SK-N-SH treated with all-trans-retinoic acid at 6 μM for 48 hours (cell line): Measurements from ENCODE around the gene DGKI.

Experiments used
- ATAC-seq: fragments of 200-7000 bp; cut with Tn5 transposase; 3 replicates; pipeline ENCODE4 v1.9.1; 2020; ENCODE audit warnings: mild to moderate bottlenecking, moderate library complexity
- ARNTL ChIP-seq: fragments of 450-650 bp; formaldehyde crosslinking; IDR thresholded peaks from 2 replicates; pipeline ENCODE4 v1.5.0; 2020; ENCODE audit warnings: low read depth, mild to moderate bottlenecking, moderate library complexity, borderline replicate concordance
- BACH2 ChIP-seq: fragments of 250-450 bp; sonication (Bioruptor Pico); IDR thresholded peaks from 2 replicates; pipeline ENCODE4 v1.9.0; 2021; ENCODE audit warnings: mild to moderate bottlenecking, borderline replicate concordance
- CSDC2 ChIP-seq: fragments of 250-450 bp; sonication (Bioruptor Pico); IDR thresholded peaks from 2 replicates; pipeline ENCODE4 v1.5.0; 2020; ENCODE audit warnings: mild to moderate bottlenecking, moderate library complexity
- ESRRG ChIP-seq: fragments of 250-450 bp; sonication (Bioruptor Pico); IDR thresholded peaks from 2 replicates; pipeline ENCODE4 v1.6.1; 2021; ENCODE audit warnings: mild to moderate bottlenecking
- GLIS3 ChIP-seq: fragments of 250-450 bp; sonication (Bioruptor Pico); IDR thresholded peaks from 2 replicates; pipeline ENCODE4 v1.5.0; 2020; ENCODE audit warnings: mild to moderate bottlenecking, moderate library complexity
- ISL1 ChIP-seq: fragments of 250-450 bp; sonication (Bioruptor Pico); IDR thresholded peaks from 2 replicates; pipeline ENCODE4 v2.1.2; 2022; ENCODE audit warnings: mild to moderate bottlenecking, moderate library complexity
- OSR1 ChIP-seq: fragments of 250-450 bp; sonication (Bioruptor Pico); IDR thresholded peaks from 2 replicates; pipeline ENCODE4 v1.8.0; 2022; ENCODE audit warnings: moderate library complexity, mild to moderate bottlenecking, inconsistent platforms
- PPARA ChIP-seq: fragments of 250-450 bp; sonication (Bioruptor Pico); IDR thresholded peaks from 2 replicates; pipeline ENCODE4 v1.5.0; 2020; ENCODE audit warnings: mild to moderate bottlenecking, borderline replicate concordance
- RARB ChIP-seq: fragments of 250-450 bp; sonication (Bioruptor Pico); IDR thresholded peaks from 2 replicates; pipeline ENCODE4 v1.8.0; 2021; ENCODE audit warnings: mild to moderate bottlenecking, moderate library complexity
- SNAI2 ChIP-seq: fragments of 250-450 bp; sonication (Bioruptor Pico); IDR thresholded peaks from 2 replicates; pipeline ENCODE4 v1.5.0; 2020; ENCODE audit warnings: mild to moderate bottlenecking, moderate library complexity
- TOX ChIP-seq: fragments of 250-450 bp; sonication (Bioruptor Pico); IDR thresholded peaks from 2 replicates; pipeline ENCODE4 v1.8.0; 2021; ENCODE audit warnings: mild to moderate bottlenecking, moderate library complexity, borderline replicate concordance
- ZC3H10 ChIP-seq: fragments of 250-450 bp; sonication (Bioruptor Pico); IDR thresholded peaks from 2 replicates; pipeline ENCODE4 v1.5.1; 2021; ENCODE audit warnings: mild to moderate bottlenecking, moderate library complexity
- ZNF565 ChIP-seq: fragments of 450-650 bp; formaldehyde crosslinking; conservative IDR thresholded peaks from 2 replicates; pipeline ENCODE4 v1.5.0; 2020; ENCODE audit warnings: low read depth, mild to moderate bottlenecking, moderate library complexity
- ZNF70 ChIP-seq: fragments of 450-650 bp; formaldehyde crosslinking; IDR thresholded peaks from 2 replicates; pipeline ENCODE4 v1.5.0; 2020; ENCODE audit warnings: mild to moderate bottlenecking, moderate library complexity
- ZNF8 ChIP-seq: fragments of 450-650 bp; formaldehyde crosslinking; IDR thresholded peaks from 2 replicates; pipeline ENCODE4 v1.5.0; 2020; ENCODE audit warnings: mild to moderate bottlenecking, moderate library complexity
- TF ChIP-seq, protein P1 (sequence below): fragments of 250-450 bp; sonication (Bioruptor Pico); IDR thresholded peaks from 2 replicates; pipeline ENCODE4 v1.5.1; 2020; ENCODE audit warnings: low read depth, mild to moderate bottlenecking, moderate library complexity
- TF ChIP-seq, protein P2 (sequence below): fragments of 250-450 bp; sonication (Bioruptor Pico); IDR thresholded peaks from 2 replicates; pipeline ENCODE4 v1.5.0; 2020; ENCODE audit warnings: mild to moderate bottlenecking, moderate library complexity
- TF ChIP-seq, protein P3 (sequence below): fragments of 250-450 bp; sonication (Bioruptor Pico); IDR thresholded peaks from 2 replicates; pipeline ENCODE4 v1.8.0; 2020; ENCODE audit warnings: mild to moderate bottlenecking, moderate library complexity, borderline replicate concordance
- TF ChIP-seq, protein P4 (sequence below): fragments of 250-450 bp; sonication (Bioruptor Pico); IDR thresholded peaks from 2 replicates; pipeline ENCODE4 v1.5.1; 2021; ENCODE audit warnings: mild to moderate bottlenecking, moderate library complexity

DGKI gene

DNA sequence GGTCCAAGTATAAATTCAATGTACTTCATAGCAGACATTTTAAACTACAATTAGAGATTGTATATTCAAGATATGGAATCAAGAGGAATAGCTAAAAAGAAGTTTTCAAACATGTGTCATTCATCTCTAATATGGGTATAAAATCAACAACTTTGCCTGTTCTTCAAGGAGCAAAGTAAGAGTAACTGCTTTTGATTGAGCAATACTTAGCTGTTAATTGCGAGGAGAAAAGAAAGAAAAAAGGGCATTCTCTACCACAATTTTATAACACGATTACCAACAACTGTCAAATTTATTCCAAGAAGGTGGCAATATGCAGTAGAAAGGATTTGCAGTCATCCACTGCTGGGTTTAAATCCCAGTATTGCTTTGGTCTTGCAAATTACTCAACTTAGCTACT lies 356.9 kb downstream of the DGKI start:
- ATAC-seq = no peak
- TF ChIP-seq TOX (CRISPR knock-in tag) (no peak), PPARA (CRISPR knock-in tag) (no peak)

DNA sequence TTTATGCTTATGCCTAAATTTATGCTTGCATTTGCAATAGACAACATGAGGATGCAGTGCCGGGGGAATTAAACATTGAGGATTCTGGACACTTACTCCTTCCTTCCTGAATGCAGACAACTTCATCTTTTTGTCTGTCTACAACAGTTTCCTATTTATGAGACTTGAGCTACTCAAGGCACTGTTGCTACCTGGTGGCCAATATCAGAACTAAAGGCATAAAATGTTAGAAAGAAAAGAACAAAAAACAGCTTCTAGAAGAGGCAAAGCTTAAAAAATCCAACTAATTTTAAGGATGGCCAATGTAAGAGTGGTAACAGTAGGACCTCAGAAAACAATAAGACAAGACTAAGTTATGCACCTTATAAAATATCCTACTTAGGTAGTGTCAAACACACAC lies 358.7 kb downstream of the DGKI start:
- no peak for TF ChIP-seq GLIS3 (CRISPR knock-in tag)
- ATAC-seq = no peak

DNA sequence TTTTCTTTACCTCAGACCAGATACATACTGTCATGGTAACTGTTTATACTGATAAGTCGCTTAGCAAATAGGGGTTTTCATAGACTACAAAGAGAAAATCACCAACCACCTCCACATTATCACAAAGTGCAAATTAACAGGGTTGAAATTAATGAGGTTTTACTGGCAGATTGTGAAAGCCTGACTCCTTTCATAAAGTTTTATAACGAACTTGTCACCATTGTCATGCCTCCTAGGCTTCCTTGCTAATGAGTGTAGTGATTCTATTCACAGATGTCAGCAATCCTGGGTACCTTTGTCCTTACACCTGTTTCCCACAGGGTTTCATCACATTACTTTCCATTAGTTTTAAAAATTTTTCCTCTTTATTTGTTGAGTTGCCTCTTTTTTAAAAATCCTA lies 361.0 kb downstream of the DGKI start:
- ATAC-seq = no peak
- TF ChIP-seq, protein P1, sequence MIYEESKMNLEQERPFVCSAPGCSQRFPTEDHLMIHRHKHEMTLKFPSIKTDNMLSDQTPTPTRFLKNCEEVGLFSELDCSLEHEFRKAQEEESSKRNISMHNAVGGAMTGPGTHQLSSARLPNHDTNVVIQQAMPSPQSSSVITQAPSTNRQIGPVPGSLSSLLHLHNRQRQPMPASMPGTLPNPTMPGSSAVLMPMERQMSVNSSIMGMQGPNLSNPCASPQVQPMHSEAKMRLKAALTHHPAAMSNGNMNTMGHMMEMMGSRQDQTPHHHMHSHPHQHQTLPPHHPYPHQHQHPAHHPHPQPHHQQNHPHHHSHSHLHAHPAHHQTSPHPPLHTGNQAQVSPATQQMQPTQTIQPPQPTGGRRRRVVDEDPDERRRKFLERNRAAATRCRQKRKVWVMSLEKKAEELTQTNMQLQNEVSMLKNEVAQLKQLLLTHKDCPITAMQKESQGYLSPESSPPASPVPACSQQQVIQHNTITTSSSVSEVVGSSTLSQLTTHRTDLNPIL (CRISPR knock-in tag) = no peak
- no peak for TF ChIP-seq ARNTL (CRISPR knock-in tag)
- TF ChIP-seq, protein P2, sequence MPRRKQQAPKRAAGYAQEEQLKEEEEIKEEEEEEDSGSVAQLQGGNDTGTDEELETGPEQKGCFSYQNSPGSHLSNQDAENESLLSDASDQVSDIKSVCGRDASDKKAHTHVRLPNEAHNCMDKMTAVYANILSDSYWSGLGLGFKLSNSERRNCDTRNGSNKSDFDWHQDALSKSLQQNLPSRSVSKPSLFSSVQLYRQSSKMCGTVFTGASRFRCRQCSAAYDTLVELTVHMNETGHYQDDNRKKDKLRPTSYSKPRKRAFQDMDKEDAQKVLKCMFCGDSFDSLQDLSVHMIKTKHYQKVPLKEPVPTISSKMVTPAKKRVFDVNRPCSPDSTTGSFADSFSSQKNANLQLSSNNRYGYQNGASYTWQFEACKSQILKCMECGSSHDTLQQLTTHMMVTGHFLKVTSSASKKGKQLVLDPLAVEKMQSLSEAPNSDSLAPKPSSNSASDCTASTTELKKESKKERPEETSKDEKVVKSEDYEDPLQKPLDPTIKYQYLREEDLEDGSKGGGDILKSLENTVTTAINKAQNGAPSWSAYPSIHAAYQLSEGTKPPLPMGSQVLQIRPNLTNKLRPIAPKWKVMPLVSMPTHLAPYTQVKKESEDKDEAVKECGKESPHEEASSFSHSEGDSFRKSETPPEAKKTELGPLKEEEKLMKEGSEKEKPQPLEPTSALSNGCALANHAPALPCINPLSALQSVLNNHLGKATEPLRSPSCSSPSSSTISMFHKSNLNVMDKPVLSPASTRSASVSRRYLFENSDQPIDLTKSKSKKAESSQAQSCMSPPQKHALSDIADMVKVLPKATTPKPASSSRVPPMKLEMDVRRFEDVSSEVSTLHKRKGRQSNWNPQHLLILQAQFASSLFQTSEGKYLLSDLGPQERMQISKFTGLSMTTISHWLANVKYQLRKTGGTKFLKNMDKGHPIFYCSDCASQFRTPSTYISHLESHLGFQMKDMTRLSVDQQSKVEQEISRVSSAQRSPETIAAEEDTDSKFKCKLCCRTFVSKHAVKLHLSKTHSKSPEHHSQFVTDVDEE = no peak
- TF ChIP-seq RARB (CRISPR knock-in tag) = no peak
- TF ChIP-seq, protein P3, sequence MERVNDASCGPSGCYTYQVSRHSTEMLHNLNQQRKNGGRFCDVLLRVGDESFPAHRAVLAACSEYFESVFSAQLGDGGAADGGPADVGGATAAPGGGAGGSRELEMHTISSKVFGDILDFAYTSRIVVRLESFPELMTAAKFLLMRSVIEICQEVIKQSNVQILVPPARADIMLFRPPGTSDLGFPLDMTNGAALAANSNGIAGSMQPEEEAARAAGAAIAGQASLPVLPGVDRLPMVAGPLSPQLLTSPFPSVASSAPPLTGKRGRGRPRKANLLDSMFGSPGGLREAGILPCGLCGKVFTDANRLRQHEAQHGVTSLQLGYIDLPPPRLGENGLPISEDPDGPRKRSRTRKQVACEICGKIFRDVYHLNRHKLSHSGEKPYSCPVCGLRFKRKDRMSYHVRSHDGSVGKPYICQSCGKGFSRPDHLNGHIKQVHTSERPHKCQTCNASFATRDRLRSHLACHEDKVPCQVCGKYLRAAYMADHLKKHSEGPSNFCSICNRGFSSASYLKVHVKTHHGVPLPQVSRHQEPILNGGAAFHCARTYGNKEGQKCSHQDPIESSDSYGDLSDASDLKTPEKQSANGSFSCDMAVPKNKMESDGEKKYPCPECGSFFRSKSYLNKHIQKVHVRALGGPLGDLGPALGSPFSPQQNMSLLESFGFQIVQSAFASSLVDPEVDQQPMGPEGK (CRISPR knock-in tag) = no peak
- TF ChIP-seq ZNF565 (CRISPR knock-in tag) = no peak
- TF ChIP-seq GLIS3 (CRISPR knock-in tag) = no peak
- TF ChIP-seq BACH2 (CRISPR knock-in tag) = no peak
- TF ChIP-seq ISL1 (CRISPR knock-in tag) = no peak
- TF ChIP-seq ZC3H10 (CRISPR knock-in tag) = no peak
- no peak for TF ChIP-seq ZNF8 (CRISPR knock-in tag)

DNA sequence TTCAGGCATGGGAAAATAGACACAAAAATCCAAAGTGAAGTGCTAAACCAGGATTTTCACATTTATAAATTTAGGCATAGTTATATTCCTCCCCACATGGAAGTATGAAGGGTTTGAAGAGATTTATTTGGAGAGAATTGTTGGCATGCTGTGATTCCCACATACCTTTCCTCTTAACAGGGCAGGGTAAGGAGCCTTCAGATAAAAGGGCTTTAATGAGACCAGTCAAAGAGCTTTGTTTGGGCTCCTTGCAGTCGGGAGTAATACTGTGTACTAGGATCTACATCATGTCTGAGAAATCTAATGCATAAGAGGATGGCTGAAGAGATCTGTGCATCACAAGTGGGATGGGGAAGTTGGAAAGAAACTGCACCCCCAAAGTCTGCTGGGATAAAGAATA lies 362.4 kb downstream of the DGKI start:
- ATAC-seq = no peak
- TF ChIP-seq ZNF565 (CRISPR knock-in tag) = no peak
- no peak for TF ChIP-seq ZNF70
- no peak for TF ChIP-seq ESRRG (CRISPR knock-in tag)
- TF ChIP-seq, protein P1 (CRISPR knock-in tag) = no peak
- TF ChIP-seq ZNF8 (CRISPR knock-in tag) = no peak
- TF ChIP-seq CSDC2 (CRISPR knock-in tag) = no peak
- TF ChIP-seq, protein P4, sequence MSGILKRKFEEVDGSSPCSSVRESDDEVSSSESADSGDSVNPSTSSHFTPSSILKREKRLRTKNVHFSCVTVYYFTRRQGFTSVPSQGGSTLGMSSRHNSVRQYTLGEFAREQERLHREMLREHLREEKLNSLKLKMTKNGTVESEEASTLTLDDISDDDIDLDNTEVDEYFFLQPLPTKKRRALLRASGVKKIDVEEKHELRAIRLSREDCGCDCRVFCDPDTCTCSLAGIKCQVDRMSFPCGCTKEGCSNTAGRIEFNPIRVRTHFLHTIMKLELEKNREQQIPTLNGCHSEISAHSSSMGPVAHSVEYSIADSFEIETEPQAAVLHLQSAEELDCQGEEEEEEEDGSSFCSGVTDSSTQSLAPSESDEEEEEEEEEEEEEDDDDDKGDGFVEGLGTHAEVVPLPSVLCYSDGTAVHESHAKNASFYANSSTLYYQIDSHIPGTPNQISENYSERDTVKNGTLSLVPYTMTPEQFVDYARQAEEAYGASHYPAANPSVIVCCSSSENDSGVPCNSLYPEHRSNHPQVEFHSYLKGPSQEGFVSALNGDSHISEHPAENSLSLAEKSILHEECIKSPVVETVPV (CRISPR knock-in tag) = no peak
- TF ChIP-seq SNAI2 (CRISPR knock-in tag) = no peak
- no peak for TF ChIP-seq BACH2 (CRISPR knock-in tag)
- no peak for TF ChIP-seq PPARA (CRISPR knock-in tag)

DNA sequence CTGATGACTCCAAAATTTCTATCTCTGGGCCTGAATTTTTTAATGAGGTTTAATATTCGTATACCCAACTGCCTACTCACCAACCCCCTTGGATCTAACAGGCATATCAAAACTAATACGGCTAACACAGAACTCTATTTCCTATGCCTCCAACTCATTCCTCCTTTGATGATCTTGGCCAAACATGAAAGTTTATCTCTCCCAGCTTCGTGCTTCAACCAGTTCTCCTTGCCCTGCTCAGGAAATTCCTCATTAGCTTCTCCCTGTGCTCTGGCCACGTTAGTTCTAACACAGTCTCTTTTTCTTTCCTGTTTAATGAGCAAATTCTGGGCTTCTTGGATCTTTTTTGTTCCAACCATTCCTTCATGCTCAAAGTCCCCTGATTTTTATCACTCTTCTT lies 364.3 kb downstream of the DGKI start:
- ATAC-seq = no peak
- TF ChIP-seq, protein P3 (CRISPR knock-in tag) = no peak
- no peak for TF ChIP-seq ARNTL (CRISPR knock-in tag)
- no peak for TF ChIP-seq CSDC2 (CRISPR knock-in tag)
- no peak for TF ChIP-seq ZNF565 (CRISPR knock-in tag)
- no peak for TF ChIP-seq OSR1 (CRISPR knock-in tag)
- TF ChIP-seq, protein P1 (CRISPR knock-in tag) = no peak
- TF ChIP-seq BACH2 (CRISPR knock-in tag) = no peak
- no peak for TF ChIP-seq RARB (CRISPR knock-in tag)
- TF ChIP-seq ZNF8 (CRISPR knock-in tag) = no peak
- TF ChIP-seq ISL1 (CRISPR knock-in tag) = no peak
- no peak for TF ChIP-seq ZC3H10 (CRISPR knock-in tag)
- no peak for TF ChIP-seq GLIS3 (CRISPR knock-in tag)
- TF ChIP-seq, protein P4 (CRISPR knock-in tag) = no peak
- no peak for TF ChIP-seq TOX (CRISPR knock-in tag)
